HG02973 (cell line): ENCODE data around the gene LPAR1.

ENCODE experiments used
- ATAC-seq: cut with Tn5 transposase; IDR thresholded peaks from one replicate; pipeline ENCODE4 v1.9.1; 2021; ENCODE audit warnings: moderate library complexity; ENCODE audit not compliant: unreplicated experiment

LPAR1 gene

DNA sequence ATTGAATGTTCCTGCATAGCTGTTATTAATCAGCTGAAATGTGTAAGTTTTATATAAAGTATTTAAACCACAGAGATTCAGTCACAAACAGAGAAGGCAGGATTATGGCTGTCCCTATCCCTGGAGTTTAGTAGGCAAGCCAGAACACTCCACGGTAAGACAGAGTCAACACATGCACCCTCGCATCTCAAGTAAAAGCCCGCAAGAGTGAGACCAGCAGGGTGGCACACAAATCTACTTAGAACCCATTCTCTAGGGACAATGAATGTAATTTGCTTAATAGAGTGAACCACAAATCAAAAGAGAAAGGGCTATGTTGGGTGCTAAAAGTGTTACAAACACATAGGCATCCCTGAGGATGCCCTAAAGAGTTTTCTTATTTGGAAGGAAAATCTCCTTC lies 35.1 kb downstream of the LPAR1 start:
- no peak for ATAC-seq

DNA sequence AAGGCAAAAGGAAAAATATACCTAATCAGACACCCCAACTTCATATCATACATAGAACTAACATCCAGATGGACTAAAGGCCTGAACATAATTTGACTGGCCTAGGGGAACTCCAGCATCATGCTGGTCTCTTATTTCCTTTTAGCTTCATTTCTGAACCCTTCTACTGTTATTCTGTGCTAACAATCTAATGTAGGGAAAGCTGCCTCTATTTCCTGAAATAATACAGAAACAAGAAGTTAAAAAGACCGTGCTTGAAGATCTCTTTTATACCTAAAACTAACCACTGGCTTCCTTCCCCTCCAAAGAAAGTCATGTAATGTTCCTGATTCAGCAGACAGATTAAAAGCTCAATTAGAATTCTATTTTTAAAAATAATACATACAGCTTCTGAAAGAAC lies 36.7 kb downstream of the LPAR1 start:
- no peak for ATAC-seq

DNA sequence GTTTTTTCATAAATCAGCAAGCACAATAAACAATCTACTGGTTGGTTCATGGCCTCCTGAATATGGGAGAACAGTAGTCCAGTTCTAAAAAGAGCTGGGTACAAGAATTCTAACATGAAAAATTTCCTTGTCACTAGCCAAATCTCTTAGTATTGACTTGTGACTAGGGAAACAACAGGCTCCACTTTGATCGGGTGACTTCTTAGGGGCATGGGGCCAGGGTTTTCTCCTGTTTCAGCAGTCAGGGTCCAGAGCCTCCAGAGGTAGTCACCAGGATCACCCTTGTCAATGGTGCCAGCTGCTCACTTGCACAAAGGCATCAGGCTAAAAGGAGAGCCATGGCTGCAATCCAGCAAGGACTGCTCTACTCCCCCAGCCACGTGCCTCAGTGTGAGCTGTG lies 38.1 kb downstream of the LPAR1 start:
- no peak for ATAC-seq

DNA sequence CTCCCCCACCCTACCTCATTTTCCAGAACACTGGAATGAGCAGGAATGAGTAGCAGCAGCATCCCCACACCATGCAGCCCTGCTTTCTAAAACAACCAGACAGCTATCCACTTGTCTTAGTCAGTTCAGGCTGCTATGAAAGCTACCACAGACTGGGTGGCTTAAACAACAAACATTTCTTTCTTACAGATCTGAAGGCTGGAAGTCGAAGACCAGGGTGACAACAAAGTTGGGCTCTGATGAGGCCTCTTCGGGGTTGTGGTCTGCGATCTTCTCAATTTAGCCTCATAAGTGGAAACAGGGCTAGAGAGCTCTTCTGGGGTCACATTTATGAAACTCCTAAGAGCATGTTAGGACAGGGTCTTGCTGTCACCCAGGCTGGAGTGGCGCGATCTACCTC lies 38.9 kb downstream of the LPAR1 start:
- no peak for ATAC-seq

DNA sequence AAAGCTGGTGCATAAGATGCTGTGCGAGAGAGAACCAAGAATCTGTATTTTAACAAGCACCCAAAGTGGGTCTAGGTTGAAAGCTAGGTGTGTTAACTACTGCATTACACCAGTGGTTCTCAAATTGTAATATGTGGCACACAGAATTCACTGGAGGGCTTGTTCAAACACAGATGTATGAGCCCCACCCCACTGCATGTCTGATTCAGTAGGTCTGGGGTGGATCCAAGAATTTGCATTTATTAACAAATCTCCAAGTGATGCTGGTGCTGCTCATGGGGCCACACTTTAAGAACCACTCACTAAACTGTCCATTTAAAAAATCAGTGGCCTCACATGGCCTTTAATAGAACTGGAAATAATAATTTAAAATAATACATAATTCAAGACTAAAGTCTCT lies 40.4 kb downstream of the LPAR1 start:
- no peak for ATAC-seq

DNA sequence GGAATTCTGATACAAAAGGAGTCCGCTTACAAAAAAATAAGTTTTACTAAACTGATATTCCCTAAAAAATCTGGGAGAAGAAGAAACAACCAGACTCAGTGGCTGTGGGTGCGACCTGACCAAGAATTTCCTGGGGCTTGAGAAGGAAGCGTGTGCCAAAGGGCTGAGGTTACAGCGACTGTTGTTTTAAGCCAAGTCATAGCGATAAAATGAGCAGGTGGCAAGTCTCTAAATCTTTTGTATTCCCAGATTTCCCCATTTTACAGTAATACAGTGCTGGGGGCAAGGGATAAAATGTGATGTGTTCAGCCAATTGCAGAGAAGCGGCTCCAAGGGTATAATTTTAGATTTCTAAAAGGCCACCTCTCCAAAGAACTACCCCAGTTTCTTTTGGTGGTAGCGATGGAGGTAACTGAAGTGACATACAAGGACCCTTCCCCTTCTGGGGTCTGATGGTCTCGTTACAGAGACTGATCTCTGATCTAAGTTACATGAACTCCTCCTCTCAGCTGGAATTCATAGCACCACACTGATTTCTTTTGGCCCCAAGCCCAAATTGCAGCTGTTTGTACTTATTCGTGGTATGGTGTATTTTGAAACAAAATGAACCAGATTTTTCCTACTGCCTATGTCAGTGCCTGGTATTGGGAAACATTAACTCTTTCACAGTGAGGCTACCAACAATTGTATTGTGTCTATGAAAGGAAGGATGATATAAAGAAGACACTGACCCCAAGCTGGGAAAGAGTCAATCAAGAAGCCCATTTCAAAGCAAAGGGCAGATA lies 41.6 kb downstream of the LPAR1 start:
- no peak for ATAC-seq

DNA sequence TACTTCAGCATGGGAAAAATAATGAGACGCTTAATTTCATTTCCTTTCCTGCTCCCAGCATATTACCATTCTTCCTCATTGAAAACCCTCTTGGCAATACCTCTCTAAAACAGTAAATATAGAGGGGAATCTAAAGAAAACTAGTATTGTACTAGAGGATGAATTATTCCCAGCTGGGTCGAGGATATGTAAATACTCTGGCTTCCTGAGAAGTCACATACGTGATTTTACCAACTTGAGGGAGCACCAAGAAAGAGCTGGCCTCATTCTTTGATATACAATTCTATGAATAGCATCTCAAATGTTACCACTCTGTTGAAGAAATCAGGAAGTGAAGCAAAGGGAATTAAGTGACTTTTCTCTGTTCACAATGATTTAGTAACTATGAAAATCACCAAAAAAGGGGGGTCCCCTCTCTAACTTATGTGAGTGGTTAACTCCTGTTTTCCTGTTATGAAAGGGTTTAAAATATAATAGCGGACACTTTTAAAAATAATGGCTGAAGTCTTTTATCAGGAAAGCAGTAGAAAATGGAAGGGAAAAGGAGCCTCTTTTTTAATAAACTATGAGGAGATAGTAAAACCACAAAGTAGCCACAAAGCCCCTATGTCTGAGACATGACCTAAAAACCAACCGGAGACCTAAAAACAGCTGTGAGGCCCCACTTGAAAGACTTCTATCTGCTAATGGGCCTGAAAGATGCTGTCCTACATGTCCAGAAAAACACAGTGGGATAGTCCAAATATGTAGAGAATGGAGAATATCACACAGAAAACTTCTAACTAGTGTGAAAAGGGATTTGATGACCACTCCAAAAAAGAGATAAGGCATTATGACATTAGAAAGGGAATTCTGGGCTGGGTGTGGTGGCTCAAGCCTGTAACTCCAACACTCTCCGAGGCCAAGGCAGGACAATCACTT lies 42.6 kb downstream of the LPAR1 start:
- ATAC-seq: no peak

DNA sequence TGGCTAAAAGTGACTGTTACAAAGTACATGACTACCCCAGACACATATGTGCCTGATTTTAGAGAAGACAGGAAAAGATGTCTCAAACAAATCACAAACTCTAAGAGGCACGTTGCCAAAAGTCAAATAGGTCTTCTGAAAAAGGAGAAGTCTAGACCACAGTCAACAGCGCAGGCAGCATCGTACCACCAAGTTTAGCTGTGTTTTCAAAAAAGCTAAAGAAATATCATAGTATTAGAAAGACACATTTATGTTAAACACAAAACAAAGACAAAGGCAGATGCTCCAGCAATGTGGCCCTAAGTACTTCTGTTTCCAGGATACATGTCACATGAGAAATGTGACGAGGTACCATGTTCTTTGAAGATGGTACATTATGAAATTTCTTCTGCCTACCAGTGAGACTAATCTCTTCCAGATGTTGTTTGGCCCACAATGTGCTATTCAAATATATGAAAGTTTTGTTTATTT lies 43.5 kb downstream of the LPAR1 start:
- ATAC-seq: no peak

DNA sequence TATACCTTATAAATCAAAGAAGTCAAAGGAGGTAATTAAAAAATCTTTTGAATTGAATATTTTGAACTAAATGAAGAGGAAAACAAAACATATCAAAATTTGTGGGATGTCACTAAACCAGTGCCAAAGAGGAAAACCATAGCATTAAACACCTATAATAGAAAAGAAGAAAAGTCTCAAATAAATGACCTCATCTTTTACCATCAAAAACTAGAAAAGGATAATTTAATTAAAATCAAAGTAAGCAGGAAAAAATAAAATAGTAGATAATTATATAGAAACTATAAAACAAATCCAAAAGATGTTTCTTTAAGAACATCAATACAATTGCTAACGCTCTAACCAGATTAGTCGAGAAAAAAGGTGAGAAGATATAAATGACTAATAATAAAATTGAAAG lies 47.8 kb downstream of the LPAR1 start:
- ATAC-seq: no peak

DNA sequence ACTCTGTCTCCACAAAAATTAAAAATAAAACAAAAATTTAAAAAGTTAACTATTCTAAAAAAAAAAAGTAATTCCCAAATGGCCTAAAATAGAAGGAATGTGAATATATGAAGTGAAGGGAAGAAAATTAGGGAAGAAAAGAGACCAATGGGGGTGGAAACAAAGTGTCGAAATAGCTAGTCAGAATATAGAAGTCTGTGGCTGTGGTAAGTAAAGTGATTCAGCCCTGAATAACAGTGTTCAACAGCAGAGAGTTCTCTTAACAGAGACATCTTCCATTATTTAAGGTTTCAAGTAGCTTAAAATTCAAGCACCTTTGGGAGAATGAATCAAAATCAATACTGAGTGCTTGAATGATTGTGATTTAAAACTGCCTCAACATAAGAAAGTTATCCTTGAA lies 51.7 kb downstream of the LPAR1 start:
- ATAC-seq: no peak

DNA sequence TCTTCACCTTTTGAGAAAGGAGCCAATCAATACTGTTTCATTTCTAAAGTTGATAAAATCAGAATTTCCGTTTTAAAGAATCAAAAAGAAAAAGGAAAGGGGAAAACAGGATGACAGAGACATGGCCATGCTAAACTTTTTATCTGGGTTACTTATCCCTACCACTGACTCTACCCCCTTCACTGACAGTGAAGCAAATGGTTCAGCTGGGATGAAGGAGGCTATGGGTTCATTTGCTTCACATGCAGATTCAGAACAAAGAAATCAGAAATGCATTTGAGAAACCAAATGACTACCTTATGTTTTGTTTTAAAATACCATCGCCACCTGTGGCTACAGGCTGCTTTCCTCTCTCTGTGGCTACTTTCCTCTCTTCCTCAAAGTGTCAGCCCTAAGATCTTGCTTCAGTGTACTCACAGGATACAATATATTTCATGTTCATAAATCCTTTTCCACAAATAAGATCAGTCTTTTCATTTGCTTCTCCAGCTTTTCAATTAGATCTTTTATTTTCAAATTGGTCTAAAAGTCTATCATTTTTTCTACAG lies 53.3 kb downstream of the LPAR1 start:
- ATAC-seq: no peak

DNA sequence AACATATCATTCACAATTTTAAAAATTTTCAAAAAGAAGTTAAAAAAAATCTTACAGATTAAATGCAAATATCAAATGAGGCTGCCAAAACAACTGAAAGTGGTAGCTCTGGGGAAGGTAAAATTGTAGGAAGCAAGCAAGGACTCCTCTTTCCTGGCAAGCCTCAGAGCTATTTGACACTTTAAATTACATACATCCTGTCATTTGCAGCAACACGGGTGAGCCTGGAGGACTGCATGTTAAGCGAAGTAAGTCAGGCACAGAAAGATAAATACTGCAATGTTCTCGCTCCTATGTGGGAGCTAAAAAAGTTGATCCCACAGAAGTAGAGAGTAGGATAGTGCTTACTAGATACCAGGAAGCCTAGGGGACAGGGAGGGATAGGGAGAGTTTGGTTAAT lies 58.0 kb downstream of the LPAR1 start:
- no peak for ATAC-seq

DNA sequence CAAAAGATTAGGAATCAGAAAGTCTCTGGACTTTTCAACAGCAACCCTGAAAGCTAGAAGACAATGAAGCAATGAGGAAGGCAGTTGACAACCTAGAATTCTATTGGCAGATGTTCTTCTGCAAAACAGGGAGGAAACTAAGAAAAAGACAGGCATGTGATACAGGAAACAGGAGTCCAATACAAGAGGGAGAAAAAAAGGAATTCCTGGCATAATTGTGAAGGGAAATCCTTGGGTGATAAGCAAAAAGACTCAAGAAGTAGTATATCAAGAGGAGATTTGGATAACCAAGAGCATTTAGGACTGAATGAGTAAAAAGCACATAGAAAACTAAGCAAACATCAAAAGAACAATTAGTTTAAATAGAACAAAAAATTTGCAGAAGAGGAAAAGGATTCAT lies 58.6 kb downstream of the LPAR1 start:
- ATAC-seq: no peak

DNA sequence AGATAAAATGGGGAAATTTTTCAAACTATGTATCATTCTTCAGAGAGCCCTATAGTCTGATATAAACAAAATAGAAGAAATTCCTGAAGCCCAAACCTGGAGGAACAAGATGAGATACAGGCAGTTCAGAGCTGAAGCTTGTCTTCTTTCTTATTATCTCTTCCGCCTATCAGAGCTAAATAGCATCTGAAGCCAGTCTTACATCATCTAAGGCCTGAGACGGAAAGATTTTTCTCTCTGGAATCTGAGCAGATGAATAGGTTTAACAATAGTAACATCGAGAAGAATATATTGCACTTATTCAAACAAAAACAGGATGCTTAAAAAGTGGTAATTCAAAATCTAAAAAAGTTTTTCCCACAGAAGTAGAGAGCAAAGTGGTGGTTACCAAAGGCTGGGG lies 59.8 kb downstream of the LPAR1 start:
- no peak for ATAC-seq

DNA sequence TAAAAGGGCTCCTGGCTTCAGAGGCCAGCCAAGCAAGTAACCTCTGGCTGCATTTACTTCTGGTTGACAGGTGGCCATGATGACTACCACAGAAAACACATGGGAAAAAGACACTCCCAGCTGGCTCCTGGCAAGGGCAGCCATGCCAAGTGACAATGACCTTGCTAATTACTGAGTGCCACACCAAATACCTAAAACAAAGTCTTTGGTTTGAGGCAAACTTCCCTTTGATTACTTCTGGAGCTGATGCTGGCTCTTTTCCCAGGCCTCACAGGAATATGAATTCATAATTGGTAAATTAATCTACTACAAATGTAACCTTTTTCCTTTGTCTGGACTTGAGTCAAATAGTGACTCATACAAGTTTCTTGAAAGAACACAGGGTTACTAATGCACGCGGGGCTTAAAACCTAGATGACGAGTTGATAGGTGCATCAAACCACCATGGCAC lies 61.0 kb downstream of the LPAR1 start:
- no peak for ATAC-seq

DNA sequence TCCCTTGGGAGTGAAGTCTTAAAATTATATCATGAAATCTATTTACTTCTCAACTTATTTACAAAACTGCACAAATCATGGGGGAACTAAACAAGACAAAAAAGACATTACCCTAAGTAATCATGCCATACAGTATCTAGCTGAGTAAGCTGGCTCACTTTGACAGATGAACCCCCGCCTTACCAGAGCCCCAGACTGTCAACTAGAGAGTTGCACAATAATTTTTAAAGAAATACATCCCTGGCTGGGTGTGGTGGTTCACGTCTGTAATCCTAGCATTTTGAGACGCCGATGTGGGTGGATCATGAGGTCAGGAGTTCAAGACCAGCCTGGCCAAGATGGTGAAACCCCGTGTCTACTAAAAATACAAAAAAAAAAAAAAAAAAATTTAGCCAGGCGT lies 62.3 kb downstream of the LPAR1 start:
- ATAC-seq: no peak

DNA sequence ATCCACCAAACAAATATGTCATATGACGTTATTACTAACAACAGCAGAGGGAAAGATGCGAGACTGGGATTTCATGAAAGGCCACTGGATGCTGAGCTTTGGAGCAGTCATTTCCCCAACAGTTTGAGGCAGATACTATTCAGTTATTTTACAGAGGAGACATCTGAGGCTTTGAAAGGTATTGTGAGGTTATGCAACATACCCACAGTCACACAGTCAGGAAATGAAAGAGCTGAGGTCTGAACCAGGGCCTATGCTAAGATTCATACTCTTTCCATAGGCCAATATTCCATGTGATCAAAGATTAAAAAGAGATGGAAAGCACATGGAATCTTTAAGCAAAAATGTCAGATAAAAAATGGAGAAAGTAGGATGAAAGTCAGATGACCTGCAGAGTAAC lies 63.0 kb downstream of the LPAR1 start:
- ATAC-seq: no peak

DNA sequence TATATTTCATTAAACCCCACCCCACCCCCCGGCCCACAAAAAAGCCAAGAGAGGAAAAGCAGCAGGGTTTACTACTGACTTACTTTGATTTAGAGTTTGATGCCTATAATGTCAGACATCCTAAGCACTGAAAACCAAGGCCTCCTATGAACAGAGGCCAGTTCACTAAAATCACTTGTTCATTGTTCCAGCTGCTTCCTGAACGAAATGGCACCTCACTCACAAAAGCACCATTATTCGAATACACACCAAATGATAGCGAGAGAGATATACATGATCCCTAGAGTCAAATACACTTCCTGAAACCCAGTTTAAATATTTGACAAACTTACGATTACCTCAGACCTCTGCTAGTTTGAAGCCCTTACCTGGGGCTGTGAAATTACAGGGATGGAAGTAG lies 66.6 kb downstream of the LPAR1 start:
- ATAC-seq: no peak

DNA sequence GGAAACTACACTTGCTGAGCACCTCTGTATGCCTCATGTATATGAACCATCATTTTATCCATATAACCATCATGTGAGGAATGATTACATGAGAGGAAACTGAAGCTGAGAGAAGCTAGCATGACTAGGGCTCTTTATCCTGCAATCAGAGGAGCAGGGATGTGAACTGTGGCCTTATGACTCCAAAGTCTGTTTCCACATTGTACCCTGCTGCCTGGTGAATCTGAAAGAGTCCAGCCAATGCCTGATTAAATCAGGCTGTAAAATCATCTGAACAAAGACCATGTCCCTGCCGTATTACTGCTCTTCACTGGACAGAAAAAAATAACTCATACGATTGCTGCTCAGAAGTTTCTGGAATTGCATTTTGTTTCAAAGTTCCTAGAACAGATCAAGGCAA lies 67.0 kb downstream of the LPAR1 start:
- no peak for ATAC-seq

DNA sequence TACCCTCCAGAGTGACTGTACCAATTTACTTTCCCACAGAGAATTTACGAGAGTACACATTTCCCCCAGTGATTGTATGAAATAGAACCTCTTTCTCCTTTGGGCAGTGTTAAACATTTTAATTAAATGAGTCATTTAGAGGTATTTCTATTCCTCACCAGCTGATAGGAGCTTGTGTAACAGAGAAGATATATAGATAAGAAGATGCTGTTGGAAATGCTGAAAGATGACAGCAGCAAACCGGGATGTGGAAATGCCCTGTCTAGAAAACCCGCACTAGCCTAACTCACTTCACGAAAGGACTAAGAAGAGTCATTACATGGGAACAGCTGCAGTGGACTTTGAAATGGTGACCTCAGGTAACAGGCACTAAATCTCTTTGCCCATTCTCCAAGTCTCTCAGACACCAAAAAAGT lies 68.3 kb downstream of the LPAR1 start:
- ATAC-seq: no peak

DNA sequence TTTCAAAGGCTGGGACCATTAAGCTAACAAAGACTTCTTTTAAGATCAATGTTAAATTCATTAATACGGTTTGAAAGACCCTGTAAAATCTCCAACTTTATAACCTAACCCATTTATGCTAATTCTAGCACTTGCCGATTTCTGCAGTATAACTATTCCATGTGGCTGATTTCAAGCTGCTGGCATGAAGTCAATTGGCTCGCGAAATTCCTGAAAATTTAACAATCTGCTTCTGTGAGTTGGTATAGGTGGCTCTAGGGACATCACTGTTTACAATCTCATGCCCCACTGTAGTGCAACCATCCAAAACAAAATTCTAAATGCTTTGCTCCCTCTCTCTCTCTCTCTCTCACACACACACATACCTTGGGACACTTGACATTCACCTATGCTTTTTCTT lies 70.2 kb downstream of the LPAR1 start:
- ATAC-seq: no peak

DNA sequence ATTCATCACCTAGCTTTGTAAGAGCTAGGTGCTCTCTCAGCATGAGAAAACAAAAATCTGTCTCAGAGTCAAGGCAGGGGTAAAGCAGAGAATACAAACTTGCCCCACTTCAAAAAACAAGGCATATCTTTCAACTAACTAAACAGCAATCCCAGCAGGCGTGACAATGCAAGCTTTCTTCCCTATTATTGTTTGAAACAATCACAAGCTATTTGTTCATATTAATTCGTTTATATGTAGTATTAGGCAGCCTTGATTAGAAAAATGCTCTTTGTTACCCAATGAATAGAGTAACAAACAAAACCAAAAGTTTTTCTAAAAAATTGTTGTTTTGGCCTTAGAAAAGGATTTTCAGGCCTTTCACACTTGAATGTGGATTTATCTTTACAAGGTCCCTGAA lies 71.1 kb downstream of the LPAR1 start:
- ATAC-seq: no peak
